ENCODE results near the gene ETV1. TPM values are rescaled to one million over a fixed set of nuclear protein-coding genes. Genes with fewer than 3 reads are reported as not detected.

Gene ETV1
- total and polyA plus RNA-seq, 9 of the 15 experiments (the other 6 are each of a cell fraction or from before 2014, with no cell fraction given), result 7.2 to 27.4 (median 14.0) TPM

- TF ChIP-seq BCLAF1 (IDR thresholded peaks at IDR 0.05; ENCODE audit: borderline replicate concordance in 1 of 2, control insufficient read depth in 1 of 2, low read depth in 2 of 2, low read length in 1 of 2), result peak in 1 of 2 experiments; percentile 72; a peak in 1 of 4 replicates
- TF ChIP-seq RCOR1 (IDR thresholded peaks at IDR 0.05; ENCODE audit: borderline replicate concordance in 1 of 2, low read depth in 2 of 2, low read length in 2 of 2), result 0 out of 4 replicates have a peak, but pooled peaks of 1 of the 2 experiments have one; percentile 42
- TF ChIP-seq RAD51 (IDR thresholded peaks at IDR 0.05; ENCODE audit: borderline replicate concordance, low read depth), result peak; percentile 49; the same call in 1 of the 2 replicates
- no peak for TF ChIP-seq SNRNP70 (optimal IDR thresholded peaks at IDR 0.05; ENCODE audit: low read depth, low read length)
- peak; percentile 89 for TF ChIP-seq BHLHE40 (IDR thresholded peaks at IDR 0.05; ENCODE audit: low read length)
- TF ChIP-seq REST (IDR thresholded peaks at IDR 0.05; ENCODE audit: borderline replicate concordance), result peak; percentile 72
- TF ChIP-seq REST (CRISPR knock-in tag; IDR thresholded peaks at IDR 0.05; ENCODE audit: low read depth), result no peak
- TF ChIP-seq PRPF4 (IDR thresholded peaks at IDR 0.05; ENCODE audit: insufficient read depth, low read depth, low read length, poor library complexity, severe bottlenecking), result no peak
- no peak for TF ChIP-seq WHSC1 (IDR thresholded peaks at IDR 0.05; ENCODE audit: low read length)
- peak in 1 of 2 experiments; percentile 46; a peak in 1 of 4 replicates for TF ChIP-seq TBL1XR1 (IDR thresholded peaks at IDR 0.05; ENCODE audit: low read length in 2 of 2)
- no peak for TF ChIP-seq POLR3G (IDR thresholded peaks at IDR 0.05; ENCODE audit: extremely low read depth, insufficient read length, insufficient replicate concordance)
- TF ChIP-seq MTA2 (IDR thresholded peaks at IDR 0.05; ENCODE audit: low read depth), result no peak
- TF ChIP-seq ARID1B (IDR thresholded peaks at IDR 0.05), result peak; percentile 81
- no peak for TF ChIP-seq CHD1 (IDR thresholded peaks at IDR 0.05; ENCODE audit: low read length)
- TF ChIP-seq FOXK2 (conservative IDR thresholded peaks at IDR 0.05 in 1 of 2, IDR thresholded peaks at IDR 0.05 in 1 of 2; ENCODE audit: low read depth in 2 of 2), result peak; percentile 68 to 78
- 0 out of 2 replicates have a peak, but pooled peaks have one; percentile 30 for TF ChIP-seq NBN (IDR thresholded peaks at IDR 0.05; ENCODE audit: low read depth)
- peak; percentile 24; the same call in 1 of the 2 replicates for TF ChIP-seq NCOR1 (IDR thresholded peaks at IDR 0.05)
- TF ChIP-seq ZNF133 (CRISPR knock-in tag; IDR thresholded peaks at IDR 0.05), result no peak
- TF ChIP-seq ZNF766 (CRISPR knock-in tag; conservative IDR thresholded peaks at IDR 0.05), result peak; percentile 56; the same call in 1 of the 2 replicates
Observed at GRCh38 chr7:13981070-13981469, 8.4 kb downstream of the ETV1 start (continued).
